ENCODE results near the gene C9orf43.

Gene C9orf43

DNA sequence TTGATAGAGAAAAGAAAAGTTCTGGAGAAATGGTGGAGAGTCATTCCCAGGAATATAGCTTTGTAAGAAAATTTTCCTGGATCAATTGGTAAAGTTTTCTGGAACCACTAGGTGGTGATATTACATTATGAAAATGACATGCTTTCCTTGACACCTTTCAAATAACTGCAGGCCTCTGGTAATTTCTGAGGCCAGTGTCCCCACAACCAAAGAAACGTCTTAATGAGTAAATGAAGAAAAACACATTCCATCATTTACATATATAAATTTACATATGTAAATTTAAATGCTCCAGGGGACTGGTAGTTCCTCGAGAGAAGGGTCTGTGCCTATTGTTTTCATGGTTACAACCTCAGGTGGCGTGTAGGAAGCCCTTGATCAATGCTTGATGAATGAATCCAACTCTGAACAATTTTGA lies 35.8 kb downstream of the C9orf43 start:
- POLR2A ChIA-PET = interaction anchor here (0.9 to 1.4 kb wide), 2 partner anchors 133 to 148 kb away, joined by 3 read pairs; no protein-coding TSS in a partner anchor
- CTCF ChIA-PET = interaction anchor here (0.6 to 10.1 kb wide), 52 partner anchors 8 to 586 kb away, joined by 3 to 482 read pairs (median 5); partner anchors contain the start of genes ALAD, C9orf43, POLE3 and RGS3
- TF ChIP-seq, protein P1, sequence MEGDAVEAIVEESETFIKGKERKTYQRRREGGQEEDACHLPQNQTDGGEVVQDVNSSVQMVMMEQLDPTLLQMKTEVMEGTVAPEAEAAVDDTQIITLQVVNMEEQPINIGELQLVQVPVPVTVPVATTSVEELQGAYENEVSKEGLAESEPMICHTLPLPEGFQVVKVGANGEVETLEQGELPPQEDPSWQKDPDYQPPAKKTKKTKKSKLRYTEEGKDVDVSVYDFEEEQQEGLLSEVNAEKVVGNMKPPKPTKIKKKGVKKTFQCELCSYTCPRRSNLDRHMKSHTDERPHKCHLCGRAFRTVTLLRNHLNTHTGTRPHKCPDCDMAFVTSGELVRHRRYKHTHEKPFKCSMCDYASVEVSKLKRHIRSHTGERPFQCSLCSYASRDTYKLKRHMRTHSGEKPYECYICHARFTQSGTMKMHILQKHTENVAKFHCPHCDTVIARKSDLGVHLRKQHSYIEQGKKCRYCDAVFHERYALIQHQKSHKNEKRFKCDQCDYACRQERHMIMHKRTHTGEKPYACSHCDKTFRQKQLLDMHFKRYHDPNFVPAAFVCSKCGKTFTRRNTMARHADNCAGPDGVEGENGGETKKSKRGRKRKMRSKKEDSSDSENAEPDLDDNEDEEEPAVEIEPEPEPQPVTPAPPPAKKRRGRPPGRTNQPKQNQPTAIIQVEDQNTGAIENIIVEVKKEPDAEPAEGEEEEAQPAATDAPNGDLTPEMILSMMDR (IDR thresholded peaks at IDR 0.05; ENCODE audit: insufficient read depth, low read length, missing control alignments) = peak; percentile 13

DNA sequence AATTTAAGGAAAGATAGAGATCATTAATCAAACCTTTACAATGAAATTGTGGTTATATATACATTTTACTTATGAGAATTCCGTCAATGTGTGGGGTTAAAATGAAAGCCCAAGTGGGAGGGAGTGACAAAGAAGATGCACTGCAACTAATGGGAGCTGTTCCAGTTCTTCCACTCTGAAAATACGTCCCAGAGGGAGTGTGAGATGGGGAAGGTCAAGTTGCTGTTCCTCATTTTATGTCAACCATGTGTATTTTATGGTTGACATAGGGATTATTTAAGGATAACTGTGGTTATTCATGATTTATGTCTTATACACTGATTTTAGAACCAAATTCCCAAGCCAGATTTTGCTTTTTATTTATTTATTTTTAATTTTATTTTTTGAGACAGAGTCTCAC lies 38.8 kb downstream of the C9orf43 start:
- DNase-seq (ENCODE audit: low read depth, low spot score) = no peak
- TF ChIP-seq, protein P1 (IDR thresholded peaks at IDR 0.05; ENCODE audit: insufficient read depth, low read length, missing control alignments) = no peak
- POLR2A ChIA-PET = no interaction called here

More for the DNA sequence above, 35.8 kb downstream of the C9orf43 start:
- H3K4me3 ChIP-seq (ENCODE audit: low read depth, low read length) = no peak overlapping the region
- DNase-seq (ENCODE audit: low read depth, low spot score) = no peak

DNA sequence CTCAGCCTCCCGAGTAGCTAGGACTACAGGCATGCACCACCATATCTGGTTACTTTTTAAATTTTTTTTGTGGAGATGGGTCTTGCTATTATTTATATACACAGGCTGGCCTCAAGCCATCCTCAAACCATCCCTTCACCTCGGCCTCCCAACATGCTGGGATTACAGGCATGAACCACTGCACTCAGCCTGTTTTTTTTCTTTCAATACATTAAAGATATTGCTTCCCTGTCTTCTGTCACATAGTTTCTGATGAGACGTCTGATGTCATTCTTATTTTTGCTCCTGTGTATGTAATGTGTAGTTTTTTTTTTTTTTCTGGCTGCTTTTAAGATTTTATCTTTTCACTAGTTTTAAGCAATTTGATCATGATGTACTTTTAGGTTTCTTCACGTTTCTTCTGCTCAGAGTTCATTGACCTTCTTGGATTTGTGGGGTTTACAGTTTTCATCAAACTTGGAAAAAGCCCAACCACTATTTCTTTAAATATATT lies 41.6 kb downstream of the C9orf43 start:
- H3K4me3 ChIP-seq (ENCODE audit: low read depth, low read length) = no peak overlapping the region
- TF ChIP-seq, protein P1 (IDR thresholded peaks at IDR 0.05; ENCODE audit: insufficient read depth, low read length, missing control alignments) = no peak
- no peak for DNase-seq (ENCODE audit: low read depth, low spot score)
- POLR2A ChIA-PET = interaction anchor here (1.2 kb wide), 1 partner anchor 127 kb away, joined by 3 read pairs; no protein-coding TSS in a partner anchor
- CTCF ChIA-PET = interaction anchor here (0.6 to 10.1 kb wide), 4 partner anchors 21 to 400 kb away, joined by 3 to 482 read pairs (median 204); no protein-coding TSS in a partner anchor

More for the DNA sequence above, 38.8 kb downstream of the C9orf43 start:
- CTCF ChIA-PET = interaction anchor here (10.1 kb wide), 2 partner anchors 139 to 206 kb away, joined by 405 to 482 read pairs; no protein-coding TSS in a partner anchor
- H3K4me3 ChIP-seq (ENCODE audit: low read depth, low read length) = no peak overlapping the region

DNA sequence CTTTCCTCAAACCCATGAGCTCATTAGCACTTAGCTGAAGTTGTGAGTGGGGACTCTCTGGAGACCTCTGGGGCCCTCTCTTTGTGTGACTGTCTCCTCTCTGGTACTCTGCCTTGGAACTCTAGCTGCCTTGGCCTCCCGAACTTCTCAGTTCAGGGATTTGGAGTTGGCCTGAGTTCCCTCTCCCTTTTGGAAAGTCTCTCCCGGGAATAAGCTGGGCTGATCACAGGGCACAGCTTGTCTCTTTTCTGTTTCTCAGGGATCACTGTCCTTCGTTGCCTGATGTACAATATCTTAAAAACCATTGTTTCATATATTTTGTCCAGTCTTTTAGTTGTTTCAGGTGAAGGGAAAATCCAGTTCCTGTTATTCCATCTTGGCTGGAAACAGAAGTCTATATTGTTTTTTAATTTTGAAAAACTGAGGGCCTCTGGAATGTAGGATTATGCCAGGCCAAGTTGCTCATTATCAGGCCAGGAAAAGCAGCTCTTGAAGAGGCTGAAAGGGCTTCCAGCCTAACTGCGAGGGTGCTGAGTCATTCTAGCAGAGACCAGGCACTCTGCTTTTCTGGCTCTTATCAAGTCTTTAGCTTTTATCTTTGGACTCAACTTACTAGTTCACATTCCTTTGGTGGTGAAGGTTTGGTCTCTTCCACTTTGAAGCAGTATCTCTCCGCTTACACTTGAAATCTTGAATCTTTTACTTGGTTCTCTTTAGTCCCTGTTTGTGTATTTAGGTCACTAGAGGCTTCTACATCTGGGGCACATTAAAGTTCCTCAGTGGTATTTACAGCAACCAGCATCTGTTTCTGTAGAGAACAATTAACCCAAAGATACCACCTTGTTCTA lies 44.6 kb downstream of the C9orf43 start:
- ChIA-PET POLR2A (interaction anchor here (0.6 to 2.0 kb wide), 6 partner anchors 45 to 140 kb away, joined by 3 to 12 read pairs (median 3); partner anchors contain the start of genes C9orf43 and POLE3), CTCF (interaction anchor here (0.7 to 4.4 kb wide), 12 partner anchors 9 to 202 kb away, joined by 3 to 67 read pairs (median 4); no protein-coding TSS in a partner anchor)
- TF ChIP-seq, protein P1 (IDR thresholded peaks at IDR 0.05; ENCODE audit: insufficient read depth, low read length, missing control alignments) = no peak
- peak; percentile 67 for DNase-seq (ENCODE audit: low read depth, low spot score)
- no peak overlapping the region for H3K4me3 ChIP-seq (ENCODE audit: low read depth, low read length)

DNA sequence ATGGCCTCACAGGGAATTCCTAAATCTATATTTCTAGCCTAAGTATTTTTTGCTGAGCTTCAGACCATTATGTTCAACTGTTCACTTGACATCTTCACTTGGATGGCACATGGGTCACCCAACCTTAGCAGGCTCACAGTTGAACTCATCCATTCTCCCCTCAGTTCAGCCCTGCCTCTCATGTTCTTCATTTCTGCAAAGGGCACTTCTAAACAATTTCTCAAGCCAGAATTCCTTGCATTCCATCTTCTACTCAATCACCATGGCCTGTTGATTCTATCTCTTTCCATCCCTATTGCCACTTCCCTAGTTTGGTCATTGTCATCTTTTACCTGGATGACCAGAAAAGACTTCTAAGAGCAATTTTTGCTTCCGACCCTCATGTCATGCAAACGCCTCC lies 45.7 kb downstream of the C9orf43 start:
- ChIA-PET CTCF (interaction anchor here (0.9 to 4.4 kb wide), 5 partner anchors 10 to 201 kb away, joined by 3 to 67 read pairs (median 41); no protein-coding TSS in a partner anchor), POLR2A (interaction anchor here (1.0 to 2.0 kb wide), 2 partner anchors 108 to 123 kb away, joined by 3 to 12 read pairs; no protein-coding TSS in a partner anchor)
- DNase-seq (ENCODE audit: low read depth, low spot score) = no peak
- H3K4me3 ChIP-seq (ENCODE audit: low read depth, low read length) = no peak overlapping the region
- TF ChIP-seq, protein P1 (IDR thresholded peaks at IDR 0.05; ENCODE audit: insufficient read depth, low read length, missing control alignments) = no peak

DNA sequence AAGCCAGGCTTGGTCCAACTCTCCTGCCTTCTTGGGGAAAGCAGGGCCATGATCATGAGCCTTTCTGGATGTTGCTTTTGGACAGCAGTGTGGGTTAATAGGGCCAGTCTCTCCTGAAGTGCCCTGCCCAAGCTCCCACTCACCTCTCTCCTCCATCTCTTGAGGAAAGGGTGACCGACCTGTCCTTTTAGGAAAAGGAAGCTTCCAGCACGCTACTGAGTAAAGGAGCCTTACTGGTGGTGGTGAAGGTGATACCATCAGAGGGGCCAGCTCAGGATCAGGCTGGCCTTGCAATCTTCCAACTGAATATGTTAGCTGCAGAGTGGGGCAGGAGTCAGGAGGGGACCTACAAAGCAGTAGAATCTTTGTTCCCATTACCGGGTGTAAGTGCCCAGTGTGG lies 50.7 kb downstream of the C9orf43 start:
- DNase-seq (ENCODE audit: low read depth, low spot score) = no peak
- ChIA-PET POLR2A (no interaction called here), CTCF (no interaction called here)
- TF ChIP-seq, protein P1 (IDR thresholded peaks at IDR 0.05; ENCODE audit: insufficient read depth, low read length, missing control alignments) = no peak
- no peak overlapping the region for H3K4me3 ChIP-seq (ENCODE audit: low read depth, low read length)
